GM12873 (cell line): ENCODE results near the gene TOP2A.

Experiments used
- CTCF ChIP-seq: IDR thresholded peaks from 2 replicates; pipeline ENCODE4 v1.5.1; 2012; ENCODE audit warnings: low read depth, mild to moderate bottlenecking, moderate library complexity, low read length, control low read depth; ENCODE audit not compliant: insufficient read depth; ENCODE audit errors: missing control alignments

Gene TOP2A

DNA sequence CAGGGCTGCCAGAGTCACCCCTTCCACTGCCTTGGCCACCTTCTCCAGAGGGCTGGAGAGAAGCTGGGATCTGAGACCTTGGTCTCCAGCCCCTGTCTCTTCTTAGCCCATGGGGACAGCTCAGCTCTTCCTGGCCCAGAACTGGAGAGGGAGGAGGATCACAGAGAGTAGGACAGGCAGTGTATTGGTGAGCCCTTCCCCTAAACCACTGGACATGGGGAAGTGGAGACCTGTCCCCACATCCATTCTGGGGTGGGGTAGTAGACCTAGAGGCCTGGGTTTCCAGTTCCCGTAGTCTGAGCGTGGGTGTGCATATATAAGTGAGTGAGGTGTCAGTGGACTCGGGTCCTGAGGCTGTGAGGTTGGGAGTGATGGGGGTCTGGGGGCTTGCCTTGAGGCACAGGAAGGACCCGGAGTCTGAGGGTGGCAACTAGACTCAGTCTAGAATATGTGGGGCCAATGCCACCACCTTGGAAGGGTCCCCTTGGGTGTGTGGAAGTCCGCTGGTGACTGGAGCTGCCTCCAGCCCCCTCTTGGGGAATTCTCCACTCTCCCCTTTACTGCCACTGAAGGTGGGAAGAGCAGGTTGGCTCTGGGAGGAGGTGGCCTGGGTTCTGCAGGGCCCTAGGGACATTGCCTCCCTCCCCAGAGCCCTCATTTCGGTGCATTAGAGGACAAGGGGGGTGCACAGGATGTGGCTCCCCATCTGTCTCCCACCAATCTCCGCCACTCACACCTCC, 73.1 kb downstream of the TOP2A start:
- no peak for TF ChIP-seq CTCF

- no peak for TF ChIP-seq CTCF
Measured at GRCh38 chr17:40343219-40344119, 74.2 kb downstream of the TOP2A start.

- no peak for TF ChIP-seq CTCF
Measured at GRCh38 chr17:40342504-40343218, 75.0 kb downstream of the TOP2A start.

GRCh38 chr17:40341808-40342503, 75.7 kb downstream of the TOP2A start:
- TF ChIP-seq CTCF = no peak

- TF ChIP-seq CTCF = peak; percentile 21
Measured at GRCh38 chr17:40340880-40341807, 76.6 kb downstream of the TOP2A start.

DNA sequence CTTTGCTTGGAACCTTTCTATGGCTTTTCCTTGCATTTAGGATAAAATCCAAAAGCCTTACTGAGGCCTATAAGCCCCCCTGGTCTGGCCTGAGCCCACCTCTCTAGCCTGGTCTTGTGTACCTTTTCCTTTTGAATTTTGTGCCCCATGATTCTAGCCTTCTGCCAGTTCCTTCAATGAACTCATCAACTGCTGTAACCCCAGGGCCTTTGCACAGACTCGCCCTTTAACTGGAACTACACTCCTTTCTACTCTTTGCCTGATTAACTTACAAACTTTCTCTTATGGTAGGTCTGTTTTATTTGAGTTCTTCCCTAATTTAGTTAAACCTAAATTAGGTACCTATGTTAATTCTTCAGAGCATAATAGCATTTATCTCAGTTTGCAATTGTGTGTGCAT, 77.4 kb downstream of the TOP2A start:
- no peak for TF ChIP-seq CTCF
